AG04450 (cell line): ENCODE data around the gene SMPD3. TPM values are rescaled to one million over a fixed set of nuclear protein-coding genes. Genes with fewer than 3 reads are reported as not detected.

Source experiments
- CTCF ChIA-PET: fragments of 300-600, 350-600 bp; formaldehyde crosslinking; extraction: SDS; loops from one replicate; lab custom pipeline; 2022; ENCODE audit warnings: antibody characterized with exemption, inconsistent platforms; lab: Charles Lee
- POLR2A ChIA-PET: fragments of 350-600 bp; formaldehyde crosslinking; extraction: SDS; loops from one replicate; lab custom pipeline; 2021; ENCODE audit warnings: antibody characterized with exemption, inconsistent platforms; lab: Yijun Ruan, JAX
- DNase-seq: peaks from one replicate; pipeline ENCODE4 v3.0.0-alpha.2; 2011; ENCODE audit warnings: low read depth, low spot score
- H3K27ac ChIP-seq: one replicate; pipeline ENCODE4 v1.5.1; 2012; ENCODE audit warnings: low read depth, low read length, control low read depth
- H3K27me3 ChIP-seq: one replicate; pipeline ENCODE4 v1.6.0; 2012; ENCODE audit warnings: low read length; ENCODE audit not compliant: control insufficient read depth, insufficient read depth
- H3K4me3 ChIP-seq: 2 replicates; pipeline ENCODE4 v1.5.1; 2011; ENCODE audit warnings: mild to moderate bottlenecking, low read depth, low read length, control low read depth
- H3K9me3 ChIP-seq: 2 replicates; pipeline ENCODE4 v1.5.1; 2012; ENCODE audit warnings: low read length; ENCODE audit not compliant: control insufficient read depth, insufficient read depth
- CTCF ChIP-seq: IDR thresholded peaks from 2 replicates; pipeline ENCODE4 v1.5.1; 2011; ENCODE audit warnings: low read depth, low read length, control low read depth, inconsistent platforms
- polyA plus RNA-seq: library from polyadenylated mRNA; depleted of rRNA; stranded (reverse); fragments of >200 nt; gene quantifications from 2 replicates; pipeline ENCODE4 v1.2.3, GENCODE V29; 2011

Gene SMPD3
- polyA plus RNA-seq, 1 experiment, result not detected

- ChIA-PET POLR2A (no interaction called here), CTCF (interaction anchor here (1.3 kb wide), 1 partner anchor 119 kb away, joined by 5 read pairs; no protein-coding TSS in a partner anchor)
- no peak for DNase-seq
- Histone ChIP-seq H3K4me3 (no peak overlapping the region), H3K27ac (no peak overlapping the region), H3K27me3 (peaks cover 12% of the 10 kb centered on the region), H3K9me3 (no peaks in the 10 kb centered on the region)
- TF ChIP-seq CTCF, result no peak
Measured at GRCh38 chr16:68401871-68402747, 46.2 kb downstream of the SMPD3 start.

GRCh38 chr16:68400924-68401460 lies 47.3 kb downstream of the SMPD3 start:
- CTCF ChIA-PET, result interaction anchor here (1.3 to 1.6 kb wide), 2 partner anchors 109 to 120 kb away, joined by 5 to 7 read pairs; no protein-coding TSS in a partner anchor
- TF ChIP-seq CTCF, result no peak
- no peak overlapping the region for H3K27ac ChIP-seq
- POLR2A ChIA-PET, result interaction anchor here (0.6 kb wide), 2 partner anchors 15 to 354 kb away, joined by 3 to 8 read pairs; no protein-coding TSS in a partner anchor
- no peaks in the 10 kb centered on the region for H3K9me3 ChIP-seq
- H3K4me3 ChIP-seq, result no peak overlapping the region
- DNase-seq, result no peak
- peaks cover 15% of the 10 kb centered on the region for H3K27me3 ChIP-seq

GRCh38 chr16:68400083-68400923 lies 48.0 kb downstream of the SMPD3 start:
- no peak overlapping the region for H3K4me3 ChIP-seq
- TF ChIP-seq CTCF, result no peak
- no peak for DNase-seq
- ChIA-PET CTCF (interaction anchor here (1.6 kb wide), 1 partner anchor 109 kb away, joined by 7 read pairs; no protein-coding TSS in a partner anchor), POLR2A (interaction anchor here (0.6 kb wide), 1 partner anchor 15 kb away, joined by 8 read pairs; no protein-coding TSS in a partner anchor)
- H3K27me3 ChIP-seq, result peaks cover 15% of the 10 kb centered on the region
- H3K27ac ChIP-seq, result no peak overlapping the region
- H3K9me3 ChIP-seq, result no peaks in the 10 kb centered on the region

- no peak for TF ChIP-seq CTCF
- no peak for DNase-seq
- H3K9me3 ChIP-seq, result no peaks in the 10 kb centered on the region
- H3K27ac ChIP-seq, result no peak overlapping the region
- ChIA-PET POLR2A (no interaction called here), CTCF (interaction anchor here (5.9 kb wide), 1 partner anchor 112 kb away, joined by 87 read pairs; no protein-coding TSS in a partner anchor)
- peaks cover 18% of the 10 kb centered on the region for H3K27me3 ChIP-seq
- no peak overlapping the region for H3K4me3 ChIP-seq
Measured at GRCh38 chr16:68399456-68399855, 48.9 kb downstream of the SMPD3 start.
